Mucosa of stomach (tissue), 1 donor: Measurements from ENCODE around the gene FAM168A.

ENCODE experiments used
- H3K27me3 ChIP-seq: one replicate; pipeline ENCODE4 v1.7.0; 2013; ENCODE audit warnings: mild to moderate bottlenecking, low read length; ENCODE audit not compliant: control insufficient read depth, insufficient read depth
- H3K36me3 ChIP-seq: one replicate; pipeline ENCODE4 v1.7.0; 2013; ENCODE audit warnings: low read length; ENCODE audit not compliant: control insufficient read depth, insufficient read depth
- H3K4me1 ChIP-seq: one replicate; pipeline ENCODE4 v1.7.0; 2013; ENCODE audit warnings: mild to moderate bottlenecking, low read length; ENCODE audit not compliant: control insufficient read depth, insufficient read depth
- H3K4me3 ChIP-seq: one replicate; pipeline ENCODE4 v1.7.0; 2013; ENCODE audit warnings: low read length
- H3K9ac ChIP-seq: one replicate; pipeline ENCODE4 v1.7.0; 2013; ENCODE audit warnings: mild to moderate bottlenecking, low read length, moderate library complexity
- H3K9me3 ChIP-seq: one replicate; pipeline ENCODE4 v1.7.0; 2013; ENCODE audit warnings: mild to moderate bottlenecking, low read length, moderate library complexity; ENCODE audit not compliant: control insufficient read depth
- donor health status: Pancreatic carcinoma.

Gene FAM168A

GRCh38 chr11:73399636-73400035 lies 198.3 kb downstream of the FAM168A start:
- H3K9me3 ChIP-seq: no peaks in the 10 kb centered on the region
- no peaks in the 10 kb centered on the region for H3K27me3 ChIP-seq
- H3K4me3 ChIP-seq: no peak overlapping the region
- no peaks in the 10 kb centered on the region for H3K36me3 ChIP-seq
- H3K9ac ChIP-seq: no peak overlapping the region
- no peaks in the 10 kb centered on the region for H3K4me1 ChIP-seq

DNA sequence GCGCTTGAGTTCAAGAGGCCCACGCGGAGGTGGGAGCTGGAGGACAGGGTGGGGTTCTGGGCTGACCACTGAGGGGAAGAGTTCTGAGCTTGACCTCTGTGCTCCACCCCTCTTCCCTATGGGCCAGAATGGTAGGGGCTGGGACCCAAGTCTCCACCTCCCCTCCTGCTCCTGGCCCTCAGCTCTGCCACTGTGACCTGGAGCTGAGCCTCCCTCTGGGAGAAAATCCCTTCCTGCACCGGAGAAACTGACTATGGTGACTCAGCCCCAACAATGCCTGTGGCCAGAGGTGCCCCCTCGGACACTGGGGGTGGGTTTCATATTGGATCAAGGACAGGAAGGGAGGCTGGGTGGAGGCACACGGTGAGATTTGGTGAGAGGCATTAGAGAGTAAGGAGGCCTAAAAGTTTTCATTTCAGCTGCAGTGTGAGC lies 198.7 kb downstream of the FAM168A start:
- Histone ChIP-seq H3K36me3 (no peaks in the 10 kb centered on the region), H3K27me3 (no peaks in the 10 kb centered on the region), H3K4me3 (no peak overlapping the region), H3K4me1 (no peaks in the 10 kb centered on the region), H3K9me3 (no peaks in the 10 kb centered on the region), H3K9ac (no peak overlapping the region)

DNA sequence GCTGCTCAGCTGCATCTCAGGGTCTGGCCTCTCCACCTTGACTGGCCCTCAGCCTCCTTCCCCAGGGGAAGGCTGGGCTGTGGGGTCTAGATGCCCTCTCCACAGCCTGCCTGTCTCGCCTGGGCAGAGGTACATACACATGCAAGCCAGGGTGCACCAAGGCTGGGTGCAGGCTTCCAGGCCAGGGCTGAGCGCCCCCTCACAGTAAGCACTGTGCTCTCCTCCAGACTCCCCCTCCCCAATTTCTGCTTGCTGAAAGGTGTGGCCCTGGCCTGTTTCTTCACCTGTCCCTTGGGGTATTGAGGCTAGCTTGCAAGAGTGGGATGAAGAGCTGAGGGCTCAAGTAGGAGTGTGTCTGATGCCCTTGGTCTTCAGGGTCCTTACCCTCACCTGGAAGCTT lies 199.2 kb downstream of the FAM168A start:
- H3K36me3 ChIP-seq: no peaks in the 10 kb centered on the region

DNA sequence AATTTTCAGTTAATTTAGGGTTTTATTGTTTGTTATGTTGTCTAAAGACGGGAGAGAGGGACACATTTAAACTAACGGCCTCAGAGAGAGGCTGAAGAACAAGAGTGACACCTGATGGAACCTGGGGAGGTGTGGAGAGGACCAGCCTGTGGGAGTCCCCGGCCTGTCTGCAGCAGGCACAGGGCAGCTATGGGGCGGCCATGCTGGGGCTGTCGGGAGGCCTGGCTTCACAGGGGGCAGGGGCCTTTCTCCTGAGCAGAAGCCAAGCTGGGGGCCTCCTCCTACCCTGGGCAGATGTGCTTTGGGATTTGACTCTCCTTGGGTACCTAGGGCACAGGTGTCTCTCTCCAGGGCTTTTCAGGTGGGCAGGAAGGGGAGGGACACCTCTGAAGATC lies 199.8 kb downstream of the FAM168A start:
- H3K9ac ChIP-seq: no peak overlapping the region
- H3K9me3 ChIP-seq: no peaks in the 10 kb centered on the region
- H3K4me3 ChIP-seq: no peak overlapping the region
- no peaks in the 10 kb centered on the region for H3K4me1 ChIP-seq
- H3K36me3 ChIP-seq: no peaks in the 10 kb centered on the region
- no peaks in the 10 kb centered on the region for H3K27me3 ChIP-seq

More for the DNA sequence above, 199.2 kb downstream of the FAM168A start:
- Histone ChIP-seq H3K9me3 (no peaks in the 10 kb centered on the region), H3K4me1 (no peaks in the 10 kb centered on the region), H3K4me3 (no peak overlapping the region), H3K9ac (no peak overlapping the region), H3K27me3 (no peaks in the 10 kb centered on the region)

DNA sequence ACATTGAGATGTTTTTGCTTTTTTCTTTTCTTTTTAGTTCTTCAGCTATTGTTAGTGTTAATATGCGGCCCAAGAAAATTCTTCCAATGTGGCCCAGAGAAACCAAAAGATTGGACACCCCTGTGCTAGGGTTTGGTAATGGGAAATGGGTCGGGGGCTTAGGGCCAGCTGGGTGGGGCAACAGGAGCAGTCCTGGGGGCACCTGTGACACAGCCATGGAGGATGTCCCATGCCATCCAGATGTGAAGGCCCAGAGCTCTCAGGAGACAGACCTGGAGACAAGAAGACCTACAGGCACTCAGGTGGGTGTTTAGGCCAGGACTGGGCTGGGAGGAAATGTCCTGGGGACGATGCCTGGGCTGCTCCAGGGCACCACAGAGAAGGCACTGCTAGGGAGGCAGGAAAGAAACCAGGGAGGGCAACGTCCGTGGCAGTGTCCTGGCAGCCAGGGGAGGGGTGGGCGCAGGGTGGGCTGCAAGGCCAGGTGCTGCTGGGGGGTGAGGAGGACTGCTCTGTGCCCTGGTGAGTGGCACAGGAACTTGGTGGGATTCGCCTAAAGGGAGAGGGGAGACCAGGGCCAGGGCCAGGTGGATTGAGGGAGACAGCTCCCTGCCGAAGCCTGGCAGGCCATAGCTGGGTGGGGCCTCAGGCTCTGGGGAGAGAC lies 200.3 kb downstream of the FAM168A start:
- no peaks in the 10 kb centered on the region for H3K9me3 ChIP-seq
- no peaks in the 10 kb centered on the region for H3K36me3 ChIP-seq
- H3K27me3 ChIP-seq: no peaks in the 10 kb centered on the region
- H3K4me3 ChIP-seq: no peak overlapping the region
- no peaks in the 10 kb centered on the region for H3K4me1 ChIP-seq
- H3K9ac ChIP-seq: no peak overlapping the region

GRCh38 chr11:73396985-73397384 lies 200.9 kb downstream of the FAM168A start:
- Histone ChIP-seq H3K36me3 (no peaks in the 10 kb centered on the region), H3K4me1 (no peaks in the 10 kb centered on the region), H3K9me3 (no peaks in the 10 kb centered on the region), H3K9ac (no peak overlapping the region), H3K4me3 (no peak overlapping the region), H3K27me3 (no peaks in the 10 kb centered on the region)

DNA sequence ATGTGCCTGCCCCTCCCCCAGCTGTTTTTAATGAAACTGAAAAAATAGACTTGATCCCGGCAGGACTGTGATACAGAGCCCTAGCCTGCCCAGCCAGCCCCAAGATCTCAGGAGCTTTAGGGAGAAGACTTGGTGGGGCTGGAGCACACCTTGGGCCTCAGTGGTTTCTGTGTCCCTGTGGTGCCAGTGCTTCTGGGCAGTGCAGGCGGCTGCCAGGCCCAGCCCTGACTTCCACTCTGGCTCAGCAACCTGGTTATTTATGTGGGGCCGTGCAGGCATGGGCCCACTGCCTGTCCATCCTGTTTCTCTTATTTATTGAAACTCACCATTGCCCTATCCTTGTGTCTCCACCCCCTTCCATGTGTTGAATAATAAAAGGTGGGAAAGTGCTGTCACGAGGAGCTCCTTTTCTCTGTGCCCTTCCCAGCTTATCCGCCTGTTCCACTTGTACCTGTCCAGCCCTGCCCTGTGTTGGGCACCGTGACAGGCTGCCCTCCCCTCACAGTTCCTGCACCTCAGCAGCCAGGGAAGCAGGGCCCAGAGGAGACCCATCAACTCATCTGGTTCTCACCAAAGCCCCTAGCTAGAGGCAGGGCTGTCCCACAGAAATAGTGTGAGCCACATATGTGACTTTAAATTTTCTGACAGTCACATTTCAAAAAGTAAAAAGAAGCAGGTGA lies 201.5 kb downstream of the FAM168A start:
- no peaks in the 10 kb centered on the region for H3K27me3 ChIP-seq
- no peak overlapping the region for H3K9ac ChIP-seq
- no peaks in the 10 kb centered on the region for H3K9me3 ChIP-seq
- H3K4me3 ChIP-seq: no peak overlapping the region
- no peaks in the 10 kb centered on the region for H3K4me1 ChIP-seq
- no peaks in the 10 kb centered on the region for H3K36me3 ChIP-seq

GRCh38 chr11:73395297-73396208 lies 202.4 kb downstream of the FAM168A start:
- no peak overlapping the region for H3K4me3 ChIP-seq
- H3K4me1 ChIP-seq: no peaks in the 10 kb centered on the region
- H3K9me3 ChIP-seq: no peaks in the 10 kb centered on the region
- no peaks in the 10 kb centered on the region for H3K27me3 ChIP-seq
- H3K9ac ChIP-seq: no peak overlapping the region
- no peaks in the 10 kb centered on the region for H3K36me3 ChIP-seq

GRCh38 chr11:73394416-73395296 lies 203.3 kb downstream of the FAM168A start:
- Histone ChIP-seq H3K9me3 (no peaks in the 10 kb centered on the region), H3K36me3 (no peaks in the 10 kb centered on the region), H3K27me3 (no peaks in the 10 kb centered on the region), H3K4me1 (no peaks in the 10 kb centered on the region), H3K9ac (no peak overlapping the region), H3K4me3 (no peak overlapping the region)

DNA sequence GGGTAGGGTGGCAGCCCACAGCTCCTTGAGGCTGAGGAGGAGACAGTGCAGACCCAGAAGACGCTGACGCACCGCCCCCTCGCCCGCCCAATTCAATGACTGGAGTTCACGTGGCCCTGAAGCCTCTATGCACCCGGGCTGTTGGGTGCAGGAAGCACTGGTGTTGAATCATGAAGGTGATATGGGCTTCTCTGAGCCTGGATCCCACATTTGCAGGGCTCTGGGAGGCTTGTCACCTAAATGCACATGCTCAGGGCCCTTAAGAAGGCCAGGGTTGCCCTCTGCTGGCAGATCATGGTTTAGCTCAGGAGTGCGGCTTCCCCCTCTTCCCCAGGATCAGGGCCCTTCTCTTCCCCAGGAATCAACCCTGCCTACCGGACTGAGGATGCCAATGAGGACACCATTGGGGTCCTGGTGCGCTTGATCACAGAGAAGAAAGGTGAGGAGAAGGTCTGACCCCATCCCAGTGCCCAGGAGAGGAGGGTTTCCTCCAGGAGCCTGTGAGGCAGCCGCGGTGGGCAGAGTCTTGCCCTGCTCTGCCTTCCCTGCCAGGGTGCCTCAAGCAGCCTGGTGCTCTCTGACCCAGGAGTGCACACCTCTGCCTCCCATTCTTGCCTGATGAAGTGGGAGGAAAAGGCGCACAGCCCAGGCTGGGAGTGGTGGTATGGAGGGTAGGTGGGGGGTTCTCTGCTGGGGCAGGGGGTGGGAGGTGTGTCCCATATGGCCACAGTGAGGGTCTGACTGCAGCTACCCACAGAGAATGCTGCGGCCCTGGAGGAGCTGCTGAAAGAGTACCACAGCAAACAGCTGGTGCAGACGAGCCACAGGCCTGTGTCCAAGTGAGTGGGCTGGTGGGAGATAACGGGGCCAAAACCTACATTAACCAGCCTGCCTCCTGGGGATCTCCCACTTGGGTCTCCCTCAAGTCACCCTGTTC lies 204.2 kb downstream of the FAM168A start:
- no peaks in the 10 kb centered on the region for H3K27me3 ChIP-seq
- no peaks in the 10 kb centered on the region for H3K36me3 ChIP-seq
- H3K9ac ChIP-seq: no peak overlapping the region
- H3K4me3 ChIP-seq: no peak overlapping the region
- H3K9me3 ChIP-seq: no peaks in the 10 kb centered on the region
- H3K4me1 ChIP-seq: no peaks in the 10 kb centered on the region

DNA sequence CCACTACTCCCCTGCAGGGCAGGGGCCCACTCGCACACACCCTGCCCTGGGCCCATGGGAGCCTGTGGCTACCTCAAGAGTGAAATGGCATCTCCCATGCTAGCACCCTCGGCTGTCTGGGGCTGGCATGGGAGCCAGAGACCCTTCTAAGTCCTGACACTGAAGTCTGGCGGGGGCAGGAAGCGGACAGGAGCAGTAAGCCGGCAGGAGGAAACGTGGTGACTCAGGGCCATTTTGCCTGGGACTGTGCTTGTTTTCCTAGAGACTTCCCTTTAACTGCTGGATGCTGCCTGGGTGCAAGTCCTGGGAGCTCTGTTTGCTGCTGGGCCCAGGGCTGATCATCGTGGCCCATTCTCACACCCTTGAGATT lies 204.9 kb downstream of the FAM168A start:
- H3K36me3 ChIP-seq: no peaks in the 10 kb centered on the region
- H3K4me1 ChIP-seq: no peaks in the 10 kb centered on the region
- H3K9ac ChIP-seq: no peak overlapping the region
- H3K4me3 ChIP-seq: no peak overlapping the region
- H3K9me3 ChIP-seq: no peaks in the 10 kb centered on the region
- no peaks in the 10 kb centered on the region for H3K27me3 ChIP-seq
